ENCODE results near the gene TEAD1.
A peak's percentile ranks its signal among the peaks of the same experiment; 100 is the strongest.

The TEAD1 gene

GRCh38 chr11:12900496-12900895 lies 226.3 kb downstream of the TEAD1 start:
- DNase-seq (ENCODE audit: low spot score) = peak; percentile 89

GRCh38 chr11:12901272-12901671 lies 227.1 kb downstream of the TEAD1 start:
- no peak for DNase-seq (ENCODE audit: low spot score)

DNA sequence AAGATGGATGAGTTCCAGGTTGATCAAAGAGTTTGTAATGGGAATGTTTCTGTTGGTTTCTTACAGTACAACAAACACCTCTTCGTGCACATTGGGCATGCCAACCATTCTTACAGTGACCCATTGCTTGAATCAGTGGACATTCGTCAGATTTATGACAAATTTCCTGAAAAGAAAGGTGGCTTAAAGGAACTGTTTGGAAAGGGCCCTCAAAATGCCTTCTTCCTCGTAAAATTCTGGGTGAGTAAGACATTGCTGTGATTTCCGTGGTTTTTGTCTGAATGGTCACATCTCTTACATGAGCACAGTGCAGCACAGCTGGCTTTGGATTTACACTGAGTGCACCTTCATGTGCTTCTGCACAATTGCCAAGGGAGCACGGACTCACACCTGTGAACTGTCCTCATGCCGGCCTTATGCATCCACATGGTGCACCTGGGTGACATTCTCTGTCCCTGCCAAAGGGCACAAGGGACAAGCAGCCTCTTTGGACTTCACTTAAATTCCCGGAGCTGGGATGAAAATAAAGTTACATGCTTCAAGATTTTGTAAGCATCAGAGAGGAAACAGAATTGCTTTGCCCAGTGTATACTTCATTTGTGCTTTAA lies 227.8 kb downstream of the TEAD1 start:
- DNase-seq (ENCODE audit: low spot score) = no peak

DNA sequence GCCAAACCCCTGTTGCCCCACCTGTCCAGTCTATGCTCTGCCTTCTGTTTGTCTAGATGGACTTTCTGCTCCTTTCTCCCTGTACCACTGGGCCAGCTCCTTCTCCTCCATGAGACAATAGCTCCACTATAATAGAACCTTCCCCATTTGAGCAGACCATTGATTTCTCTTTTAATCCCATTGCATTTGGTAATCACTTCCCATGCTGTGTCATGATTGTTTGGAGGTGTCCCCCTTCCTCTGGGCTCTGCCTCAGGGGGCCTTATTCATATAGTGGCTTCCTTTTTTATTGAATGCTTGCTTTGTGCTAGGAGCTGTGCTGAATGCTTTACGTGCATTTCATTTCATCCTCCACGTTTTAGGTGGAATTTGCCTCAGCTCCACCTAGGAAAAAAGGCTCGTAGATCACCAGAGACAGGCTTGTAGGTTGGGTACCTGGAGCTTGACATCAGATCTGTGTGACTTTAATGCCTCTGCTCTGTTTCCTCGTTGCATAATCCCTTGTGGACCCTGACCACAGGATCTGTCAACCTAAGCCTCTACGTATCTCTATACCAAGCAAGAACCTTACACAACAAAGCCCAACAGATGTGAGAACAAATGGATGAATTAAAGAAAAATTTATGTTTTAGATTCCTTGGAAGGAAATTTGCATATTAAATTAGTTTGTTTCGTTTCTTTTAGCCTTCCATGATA lies 228.7 kb downstream of the TEAD1 start:
- no peak for DNase-seq (ENCODE audit: low spot score)

- DNase-seq (ENCODE audit: low spot score) = no peak
Observed at GRCh38 chr11:12905435-12905834, 231.2 kb downstream of the TEAD1 start.

GRCh38 chr11:12906501-12906900 lies 232.3 kb downstream of the TEAD1 start:
- DNase-seq (ENCODE audit: low spot score) = no peak

- no peak for DNase-seq (ENCODE audit: low spot score)
Observed at GRCh38 chr11:12909879-12910278, 235.7 kb downstream of the TEAD1 start.

- no peak for DNase-seq (ENCODE audit: low spot score)
Observed at GRCh38 chr11:12914400-12914912, 240.2 kb downstream of the TEAD1 start.

DNA sequence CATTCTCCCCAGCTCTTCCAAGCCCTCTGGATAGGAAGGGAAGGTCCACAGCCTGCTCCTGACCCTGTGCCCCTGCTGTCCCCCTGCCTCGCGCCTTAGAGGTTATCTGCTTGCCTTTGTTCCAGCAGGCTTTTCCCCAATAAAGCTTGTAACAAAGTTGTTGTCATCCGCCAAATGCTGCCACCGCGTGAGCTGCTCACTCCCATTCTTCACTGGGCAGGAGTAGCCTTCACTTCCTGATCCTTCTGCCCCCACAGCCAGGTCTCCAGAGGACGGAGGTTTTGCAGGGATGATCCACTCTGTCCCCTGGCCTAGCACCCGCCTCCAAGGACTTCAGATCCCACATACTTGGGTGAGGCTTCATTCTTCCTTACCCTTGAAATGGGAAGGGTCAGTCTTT lies 240.9 kb downstream of the TEAD1 start:
- DNase-seq (ENCODE audit: low spot score) = no peak

DNA sequence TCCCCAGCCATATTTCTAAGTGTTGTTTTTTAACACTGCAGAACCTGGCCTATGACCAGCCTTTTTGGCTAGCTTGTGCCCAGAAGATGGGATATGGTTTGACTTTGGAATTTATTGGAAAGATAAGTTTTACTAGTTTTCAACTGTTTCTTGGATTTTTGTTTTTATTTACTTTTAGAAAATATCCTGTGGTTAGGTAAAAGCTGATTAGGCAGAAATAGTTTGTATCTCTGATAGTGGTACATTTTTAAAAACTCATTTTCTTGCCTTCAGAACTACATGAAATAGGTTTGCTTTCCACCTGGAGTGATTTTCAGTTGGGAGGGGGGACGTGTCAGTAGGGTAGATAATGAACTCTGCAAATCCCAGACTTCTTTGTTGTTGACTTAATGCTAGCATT lies 243.6 kb downstream of the TEAD1 start:
- DNase-seq (ENCODE audit: low spot score) = no peak

- DNase-seq (ENCODE audit: low spot score) = no peak
Observed at GRCh38 chr11:12918667-12919066, 244.4 kb downstream of the TEAD1 start.

DNA sequence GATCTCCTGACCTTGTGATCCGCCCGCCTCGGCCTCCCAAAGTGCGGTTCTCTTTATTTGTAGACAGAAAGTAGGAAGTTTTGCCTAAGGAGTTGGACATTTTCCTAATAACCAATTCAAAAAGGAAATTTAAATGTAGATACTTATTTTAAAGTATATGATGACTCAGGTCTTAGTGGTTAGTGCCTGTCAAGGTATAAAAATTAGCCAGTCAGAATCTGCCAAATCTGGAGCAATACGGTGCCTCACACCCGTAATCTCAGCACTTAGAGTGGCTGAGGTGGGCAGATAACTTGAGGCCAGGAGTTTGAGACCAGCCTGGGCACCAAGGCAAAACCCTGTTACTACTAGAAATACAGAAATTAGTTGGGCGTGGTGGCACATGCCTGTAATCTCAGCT lies 248.2 kb downstream of the TEAD1 start:
- no peak for DNase-seq (ENCODE audit: low spot score)

DNA sequence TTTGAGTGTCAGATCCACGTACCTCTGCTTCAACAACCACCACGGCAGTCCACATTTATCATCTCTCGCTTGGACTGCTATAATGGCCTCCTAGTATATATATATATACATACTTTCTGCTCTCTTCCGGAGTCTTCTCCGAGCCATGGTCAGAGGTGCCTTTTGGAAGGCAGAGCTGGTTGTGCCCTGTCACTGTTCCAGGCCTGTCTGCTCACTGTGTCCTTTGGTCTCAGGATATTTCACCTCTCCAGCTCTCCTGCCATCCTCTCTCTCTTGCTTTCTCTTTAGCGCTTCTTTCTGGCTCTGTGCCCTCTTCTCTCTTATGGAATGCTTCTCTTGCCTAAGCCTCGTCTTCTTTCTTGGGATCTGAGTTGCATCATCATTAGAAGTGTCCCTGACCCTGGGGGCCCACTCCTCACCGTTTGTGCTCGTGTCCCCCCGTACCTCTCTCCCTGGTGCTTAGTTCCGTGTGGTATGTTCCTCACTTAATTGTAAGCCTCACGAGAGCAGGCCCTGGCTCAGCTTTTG lies 248.8 kb downstream of the TEAD1 start:
- DNase-seq (ENCODE audit: low spot score) = no peak

DNA sequence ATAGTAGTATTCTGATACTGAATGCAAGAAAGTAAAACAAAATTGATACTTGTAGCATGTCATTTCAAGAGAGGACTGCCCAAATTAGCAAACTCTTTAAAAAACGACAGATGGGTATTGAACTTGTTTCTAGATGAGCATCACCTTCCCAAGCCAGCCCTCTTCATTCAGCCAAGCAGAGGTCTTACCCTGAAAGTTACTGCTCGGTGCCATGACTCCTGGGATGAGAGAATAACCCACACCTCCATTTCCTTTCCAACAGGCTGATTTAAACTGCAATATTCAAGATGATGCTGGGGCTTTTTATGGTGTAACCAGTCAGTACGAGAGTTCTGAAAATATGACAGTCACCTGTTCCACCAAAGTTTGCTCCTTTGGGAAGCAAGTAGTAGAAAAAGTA lies 250.4 kb downstream of the TEAD1 start:
- DNase-seq (ENCODE audit: low spot score) = no peak

- DNase-seq (ENCODE audit: low spot score) = no peak
Observed at GRCh38 chr11:12925520-12925919, 251.3 kb downstream of the TEAD1 start.

GRCh38 chr11:12927221-12927620 lies 253.0 kb downstream of the TEAD1 start:
- no peak for DNase-seq (ENCODE audit: low spot score)

DNA sequence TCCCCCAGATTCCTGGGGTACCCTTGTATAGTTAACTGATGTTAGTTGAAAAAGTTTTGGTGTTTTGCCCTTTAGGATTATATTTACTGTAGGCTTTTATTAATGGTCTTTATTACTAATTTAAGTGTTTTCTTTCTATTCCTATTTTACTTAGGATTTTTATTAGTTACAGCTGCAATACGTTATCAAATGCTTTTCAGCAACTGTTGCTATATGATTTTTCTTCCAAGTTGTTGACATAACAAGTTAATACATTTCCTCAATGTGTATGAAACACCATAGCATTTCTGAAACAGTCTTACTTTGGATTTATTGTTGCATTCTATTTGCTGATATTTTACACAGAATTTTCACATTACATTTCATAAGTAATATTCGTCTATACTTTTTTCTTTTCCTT lies 253.7 kb downstream of the TEAD1 start:
- DNase-seq (ENCODE audit: low spot score) = no peak

- DNase-seq (ENCODE audit: low spot score) = no peak
Observed at GRCh38 chr11:12930850-12931249, 256.6 kb downstream of the TEAD1 start.

- no peak for DNase-seq (ENCODE audit: low spot score)
Observed at GRCh38 chr11:12932485-12932884, 258.3 kb downstream of the TEAD1 start.

DNA sequence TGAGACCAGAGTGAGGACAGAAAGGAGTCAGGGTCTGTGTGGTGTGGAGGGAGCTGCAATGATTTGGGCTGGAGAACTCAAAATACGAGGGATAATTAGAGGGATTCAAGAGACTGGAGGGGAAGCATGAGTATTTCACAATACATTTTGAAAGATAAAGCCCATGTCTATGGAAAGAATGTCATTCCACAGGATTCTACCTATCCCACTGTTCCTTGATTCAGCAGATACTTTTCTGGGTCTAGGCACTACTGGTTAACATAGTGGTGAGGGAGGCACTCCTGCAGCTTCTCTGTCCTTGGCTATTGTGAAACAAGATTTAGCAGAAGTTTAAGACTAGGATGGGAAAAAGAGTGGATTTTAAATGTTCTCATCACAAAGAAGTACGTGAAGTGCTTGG lies 262.0 kb downstream of the TEAD1 start:
- DNase-seq (ENCODE audit: low spot score) = no peak

GRCh38 chr11:12938590-12939247 lies 264.5 kb downstream of the TEAD1 start:
- DNase-seq (ENCODE audit: low spot score) = no peak

DNA sequence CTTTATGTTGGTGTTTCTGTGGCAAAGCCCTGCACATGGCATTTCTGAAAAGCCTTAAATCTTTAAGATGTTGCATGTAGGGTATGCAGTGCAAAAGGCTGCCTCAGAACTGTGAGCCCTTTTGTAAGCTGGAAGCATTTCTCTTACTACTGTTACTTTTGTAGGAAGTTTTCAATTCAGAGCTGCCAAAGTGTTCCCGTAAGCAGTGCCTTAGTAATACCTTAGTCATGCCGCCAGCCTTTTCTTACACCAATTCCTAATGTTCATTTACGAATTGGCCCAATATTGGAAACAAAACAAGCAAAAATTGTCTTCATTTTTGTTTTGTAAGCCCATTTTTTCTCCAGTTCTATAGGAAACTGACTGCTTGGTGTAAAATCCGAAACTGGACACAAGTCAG lies 267.4 kb downstream of the TEAD1 start:
- DNase-seq (ENCODE audit: low spot score) = no peak

DNA sequence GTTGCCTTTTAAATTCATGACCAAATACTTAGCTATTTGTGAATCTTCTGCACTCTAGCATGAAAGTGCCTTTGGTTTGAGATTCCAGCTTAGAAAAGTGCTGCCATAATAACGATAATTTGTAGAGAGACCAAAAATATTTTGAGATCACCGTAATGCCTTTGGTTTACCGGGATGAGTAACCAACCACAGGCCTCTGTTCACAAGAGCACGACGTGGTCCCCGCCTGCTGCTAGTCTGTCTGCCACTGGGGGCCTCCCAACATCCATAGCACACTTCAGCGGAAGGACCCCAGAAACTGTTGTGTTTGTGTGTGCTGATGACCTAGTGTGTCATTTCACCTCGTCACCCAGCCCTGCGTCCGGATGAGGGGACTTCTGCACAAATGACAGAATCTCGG lies 267.9 kb downstream of the TEAD1 start:
- DNase-seq (ENCODE audit: low spot score) = no peak

Data from COLO829 (cell line).